ENCODE results near the gene CDC73.
"Not testable (repeated sequence)": the region's sequence is repeated elsewhere in the genome, so short reads cannot be mapped to it uniquely, and the experiment has no call there.

CDC73 gene

GRCh38 chr1:193265716-193266115 lies 143.9 kb downstream of the CDC73 start:
- no peak for TF ChIP-seq CTCF (IDR thresholded peaks at IDR 0.05; ENCODE audit: low read depth, low read length)
- no peak overlapping the region for H3K4me3 ChIP-seq (ENCODE audit: low read depth, low read length)

- H3K4me3 ChIP-seq (ENCODE audit: low read depth, low read length), result not testable (repeated sequence)
These were observed 145.0 kb downstream of the CDC73 start for GRCh38 chr1:193266794-193267193.

GRCh38 chr1:193270996-193271395 lies 149.2 kb downstream of the CDC73 start:
- no peak for TF ChIP-seq CTCF (IDR thresholded peaks at IDR 0.05; ENCODE audit: low read depth, low read length)
- no peak overlapping the region for H3K4me3 ChIP-seq (ENCODE audit: low read depth, low read length)

- TF ChIP-seq CTCF (IDR thresholded peaks at IDR 0.05; ENCODE audit: low read depth, low read length), result no peak
- no peak overlapping the region for H3K4me3 ChIP-seq (ENCODE audit: low read depth, low read length)
These were observed 153.9 kb downstream of the CDC73 start for GRCh38 chr1:193275773-193276172.

GRCh38 chr1:193278968-193279367 lies 157.1 kb downstream of the CDC73 start:
- no peak overlapping the region for H3K4me3 ChIP-seq (ENCODE audit: low read depth, low read length)
- no peak for TF ChIP-seq CTCF (IDR thresholded peaks at IDR 0.05; ENCODE audit: low read depth, low read length)

GRCh38 chr1:193281894-193282293 lies 160.1 kb downstream of the CDC73 start:
- TF ChIP-seq CTCF (IDR thresholded peaks at IDR 0.05; ENCODE audit: low read depth, low read length), result no peak
- H3K4me3 ChIP-seq (ENCODE audit: low read depth, low read length), result no peak overlapping the region

GRCh38 chr1:193283016-193283415 lies 161.2 kb downstream of the CDC73 start:
- no peak overlapping the region for H3K4me3 ChIP-seq (ENCODE audit: low read depth, low read length)
- TF ChIP-seq CTCF (IDR thresholded peaks at IDR 0.05; ENCODE audit: low read depth, low read length), result no peak

- H3K4me3 ChIP-seq (ENCODE audit: low read depth, low read length), result no peak overlapping the region
- no peak for TF ChIP-seq CTCF (IDR thresholded peaks at IDR 0.05; ENCODE audit: low read depth, low read length)
These were observed 162.4 kb downstream of the CDC73 start for GRCh38 chr1:193284219-193284618.

Data from WI38 (cell line).